ENCODE measurements around the gene POLR1A. TPM values are rescaled to one million over a fixed set of nuclear protein-coding genes. Genes with fewer than 3 reads are reported as not detected.
A peak's percentile ranks its signal among the peaks of the same experiment; 100 is the strongest.

The POLR1A gene
- total and polyA plus RNA-seq, 2 of the 8 experiments (the other 6 are each of a cell fraction or from before 2014, with no cell fraction given) = 8.9 to 58.1 TPM

- peak; percentile 90 for TF ChIP-seq CHD1 (IDR thresholded peaks at IDR 0.05; ENCODE audit: low read depth, low read length)
- peak; percentile 91 for TF ChIP-seq ASH2L (IDR thresholded peaks at IDR 0.05; ENCODE audit: low read length)
- peak; percentile 96 for TF ChIP-seq YY1 (IDR thresholded peaks at IDR 0.05; ENCODE audit: low read depth, low read length)
- TF ChIP-seq BCL11A (IDR thresholded peaks at IDR 0.05; ENCODE audit: low read depth in 2 of 2, low read length in 2 of 2) = no peak
- no peak; the same call in 1 of the 2 replicates for TF ChIP-seq ATF2 (IDR thresholded peaks at IDR 0.05; ENCODE audit: low read length)
These were observed 571 bp upstream of the POLR1A start, which contains the start of gene PTCD3 (continued) for GRCh38 chr2:86105969-86106945.

All from H1 (cell line).